ENCODE measurements around the gene KCNH8.

KCNH8 gene

GRCh38 chr3:19254784-19255338 lies 106.6 kb downstream of the KCNH8 start:
- DNase-seq = no peak

DNA sequence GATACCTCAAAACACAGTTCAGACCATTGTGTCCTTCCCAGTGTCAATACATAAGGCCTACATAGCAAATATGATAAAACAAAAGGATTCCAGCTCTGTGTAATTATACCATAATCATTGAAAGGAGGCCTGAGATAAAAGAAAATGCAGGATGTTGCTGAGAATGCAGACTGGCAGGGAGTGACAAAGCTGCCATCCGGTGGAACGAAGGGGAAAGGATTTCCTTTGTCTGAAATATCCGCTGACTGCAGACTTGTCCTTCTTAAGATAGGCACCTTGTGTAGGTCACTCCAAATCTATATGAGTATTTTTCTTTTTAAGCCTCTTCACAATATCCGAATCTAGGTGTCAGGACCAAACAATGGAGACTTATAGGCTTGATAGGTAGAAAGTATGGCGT lies 108.0 kb downstream of the KCNH8 start:
- no peak for DNase-seq

GRCh38 chr3:19263606-19264005 lies 115.3 kb downstream of the KCNH8 start:
- no peak for DNase-seq

GRCh38 chr3:19264424-19264823 lies 116.1 kb downstream of the KCNH8 start:
- DNase-seq = no peak

GRCh38 chr3:19267040-19267439 lies 118.7 kb downstream of the KCNH8 start:
- DNase-seq = no peak

GRCh38 chr3:19270481-19270880 lies 122.2 kb downstream of the KCNH8 start:
- DNase-seq = no peak

- DNase-seq = no peak
Measured at GRCh38 chr3:19272296-19272695, 124.0 kb downstream of the KCNH8 start.

DNA sequence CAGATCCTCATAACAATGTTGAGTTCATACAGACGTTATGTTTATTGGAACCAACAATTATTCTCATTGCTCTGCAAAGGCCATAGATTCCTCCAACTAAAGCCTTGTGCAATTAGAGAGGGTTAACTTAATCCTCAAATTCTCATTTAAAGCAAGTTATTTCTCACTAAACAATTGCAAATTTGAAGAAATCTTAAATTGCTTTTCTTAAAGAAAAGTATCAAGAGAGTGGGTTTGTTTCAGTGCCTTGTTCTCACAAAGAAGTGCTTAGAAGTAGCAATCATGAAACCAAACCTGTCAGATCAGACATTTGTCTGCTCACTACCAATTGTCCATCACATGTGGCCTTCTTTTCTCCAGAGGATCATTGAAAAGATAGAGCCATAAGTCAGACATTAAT lies 124.8 kb downstream of the KCNH8 start:
- no peak for DNase-seq

GRCh38 chr3:19274576-19274975 lies 126.3 kb downstream of the KCNH8 start:
- DNase-seq = no peak

DNA sequence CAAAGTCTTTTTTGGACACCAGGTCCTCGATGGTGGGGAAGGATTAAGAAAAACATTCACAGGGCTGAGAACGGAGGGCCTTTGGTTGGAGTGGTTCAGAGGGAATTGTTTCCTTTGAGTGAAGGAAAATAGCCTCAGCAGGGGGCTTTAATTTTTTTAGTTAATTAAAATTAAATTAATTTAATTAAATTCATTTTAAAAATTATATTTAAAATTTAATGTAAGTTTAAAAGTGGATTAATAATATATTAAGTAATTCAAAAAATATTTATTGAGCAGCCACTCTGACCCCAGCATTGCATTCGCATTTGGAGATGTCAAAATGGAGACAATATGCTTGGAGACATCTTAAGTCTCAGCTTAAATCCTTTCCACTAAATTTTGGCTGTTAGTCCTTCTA lies 136.7 kb downstream of the KCNH8 start:
- no peak for DNase-seq

DNA sequence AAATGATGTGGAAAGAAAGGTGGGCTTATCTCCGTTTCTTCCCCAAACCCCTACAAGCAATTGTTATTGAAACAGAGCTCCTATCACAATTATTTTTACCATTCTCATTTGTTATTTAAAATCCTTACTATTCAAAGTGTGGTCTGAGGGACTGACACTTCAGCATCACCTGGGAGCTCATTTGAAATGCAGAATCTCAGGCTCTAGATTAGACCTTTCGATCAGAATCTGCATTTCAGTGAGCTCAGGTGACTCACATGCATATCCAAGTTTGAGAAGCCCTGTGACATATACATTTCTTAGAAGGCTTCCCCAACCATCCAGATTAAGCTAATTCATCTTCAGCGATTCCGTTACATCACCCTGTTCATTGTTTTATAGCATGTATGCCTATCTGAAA lies 145.0 kb downstream of the KCNH8 start:
- no peak for DNase-seq

GRCh38 chr3:19295208-19295607 lies 146.9 kb downstream of the KCNH8 start:
- no peak for DNase-seq

- no peak for DNase-seq
Measured at GRCh38 chr3:19331931-19332330, 183.6 kb downstream of the KCNH8 start.

GRCh38 chr3:19334120-19334519 lies 185.8 kb downstream of the KCNH8 start:
- DNase-seq = no peak

GRCh38 chr3:19338769-19339168 lies 190.5 kb downstream of the KCNH8 start:
- no peak for DNase-seq

DNA sequence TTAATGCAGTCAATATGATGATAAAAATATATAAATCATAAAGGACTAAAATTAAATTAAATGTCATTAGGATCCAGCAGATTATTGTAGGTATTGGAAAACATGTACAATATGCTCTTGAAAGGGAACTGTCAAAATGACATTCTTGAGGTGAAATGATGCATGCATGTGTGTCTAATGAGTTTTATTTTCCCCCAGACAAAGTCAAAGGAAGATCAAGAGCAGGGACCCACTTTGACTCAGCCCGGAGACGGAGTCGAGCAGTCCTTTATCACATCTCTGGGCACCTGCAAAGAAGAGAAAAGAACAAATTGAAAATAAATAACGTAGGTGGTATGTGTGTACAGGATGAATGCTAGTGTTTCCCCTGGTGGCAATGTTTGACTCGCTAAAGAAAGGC lies 194.1 kb downstream of the KCNH8 start:
- DNase-seq = no peak

GRCh38 chr3:19346759-19347158 lies 198.4 kb downstream of the KCNH8 start:
- no peak for DNase-seq

GRCh38 chr3:19347671-19348070 lies 199.4 kb downstream of the KCNH8 start:
- DNase-seq = no peak

DNA sequence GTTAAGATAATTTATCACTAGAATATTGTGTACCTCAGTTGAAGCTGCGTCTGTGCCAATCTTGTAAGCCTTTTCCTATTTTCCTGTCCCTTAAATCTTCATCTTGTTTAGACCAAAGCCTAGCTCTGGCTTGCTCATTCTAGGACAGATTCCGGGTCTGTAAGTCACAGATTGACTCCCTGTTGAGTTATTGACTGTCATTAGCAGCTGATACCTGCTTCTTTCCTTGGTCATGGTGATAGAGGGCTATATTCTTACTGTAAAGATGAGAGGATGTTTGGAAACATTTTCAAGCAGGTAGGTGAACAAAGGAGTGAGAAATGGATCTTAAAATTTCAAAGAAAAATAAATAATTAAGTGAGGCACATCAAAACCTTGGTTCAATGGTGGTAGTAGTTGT lies 200.2 kb downstream of the KCNH8 start:
- DNase-seq = no peak

DNA sequence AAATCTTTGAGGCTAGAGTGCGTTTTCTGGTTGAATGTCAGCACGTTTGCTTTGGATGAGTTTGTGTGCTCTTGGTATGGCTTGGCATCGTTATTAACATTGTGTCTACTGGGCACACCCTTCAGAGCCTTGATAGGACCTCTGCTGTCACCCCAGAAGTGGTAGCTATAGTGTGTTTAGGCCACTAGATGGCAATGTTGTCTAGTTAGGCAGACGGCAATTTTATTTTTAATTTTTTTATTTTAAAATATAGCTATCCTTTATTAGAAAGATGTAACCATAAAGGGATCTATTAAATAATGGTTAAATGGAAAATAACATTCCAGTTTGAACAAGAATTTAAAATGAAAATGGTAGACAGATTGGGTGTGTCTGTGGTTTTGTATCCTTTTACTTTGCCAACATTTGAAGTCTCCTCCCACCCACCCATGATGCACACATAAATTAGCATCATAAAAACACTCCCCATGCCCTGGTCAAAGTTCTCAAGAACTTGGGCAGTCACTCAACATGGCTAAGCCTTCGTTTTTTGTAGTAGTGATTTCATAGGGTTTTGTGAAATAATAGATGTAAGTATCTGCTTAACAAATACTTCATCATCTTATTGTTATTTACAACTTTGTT lies 200.7 kb downstream of the KCNH8 start:
- DNase-seq = no peak

GRCh38 chr3:19357947-19358346 lies 209.6 kb downstream of the KCNH8 start:
- no peak for DNase-seq

DNA sequence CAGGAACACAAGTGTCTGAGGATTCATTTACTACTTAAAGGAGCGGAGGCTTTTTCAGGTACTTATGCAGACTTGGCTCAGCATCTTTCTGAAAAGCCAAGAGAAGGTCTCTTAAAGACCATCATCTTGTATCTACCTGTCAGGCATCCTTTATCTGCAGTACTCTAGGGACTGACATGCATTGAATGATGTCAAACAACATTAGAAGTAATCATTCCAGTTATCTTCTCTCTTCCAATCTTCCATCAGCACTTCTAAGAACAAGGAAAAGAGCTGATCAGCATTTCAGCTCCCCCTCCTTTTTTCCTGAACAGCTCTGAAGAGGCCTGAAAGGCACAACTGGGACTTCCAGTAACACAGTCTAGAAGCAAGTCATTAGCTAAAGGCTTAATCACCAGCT lies 214.8 kb downstream of the KCNH8 start:
- DNase-seq = no peak

DNA sequence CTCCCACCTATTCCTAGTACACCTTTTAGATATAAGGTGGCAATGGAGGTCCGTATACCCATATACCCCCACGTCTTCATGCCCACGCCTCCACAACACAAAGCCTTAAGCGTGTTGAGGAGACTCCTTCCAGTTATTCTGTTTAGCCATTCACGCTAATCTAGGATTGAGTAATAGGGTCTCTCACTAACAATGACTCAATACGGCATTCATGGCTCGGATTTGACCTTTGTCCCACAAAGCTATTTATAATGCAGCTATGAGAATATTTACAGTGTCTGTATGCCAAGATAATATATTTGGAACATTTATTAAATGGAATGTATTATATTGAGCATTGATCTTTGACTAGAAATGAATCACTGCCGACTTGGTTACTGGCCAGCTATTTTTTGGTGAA lies 215.8 kb downstream of the KCNH8 start:
- no peak for DNase-seq

DNA sequence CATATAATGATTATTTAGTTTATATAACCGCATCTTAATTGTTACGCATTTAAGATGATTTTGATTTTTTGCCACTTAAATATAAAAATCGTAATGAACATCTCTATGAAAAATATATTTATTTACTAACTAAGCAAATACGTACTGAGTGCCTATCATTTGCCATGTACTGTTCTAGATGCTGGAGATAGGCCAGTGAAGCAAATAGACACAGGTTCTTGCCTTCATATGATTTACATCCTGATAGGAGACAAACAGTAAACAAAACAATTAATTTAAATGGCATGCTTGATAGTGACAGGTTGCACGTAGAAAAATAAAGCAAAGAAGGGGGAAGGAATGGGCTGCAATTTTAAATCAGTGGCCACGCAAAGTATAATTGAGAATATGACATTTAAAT lies 217.2 kb downstream of the KCNH8 start:
- no peak for DNase-seq

- no peak for DNase-seq
Measured at GRCh38 chr3:19384868-19385267, 236.6 kb downstream of the KCNH8 start.

All from central memory CD4-positive, alpha-beta T cell (primary cell).